Mucosa of gallbladder (tissue), 1 donor: Measurements from ENCODE around the gene ADGRL1. TPM values are rescaled to one million over a fixed set of nuclear protein-coding genes. Genes with fewer than 3 reads are reported as not detected.
"Not testable (repeated sequence)": the region's sequence is repeated elsewhere in the genome, so short reads cannot be mapped to it uniquely, and the experiment has no call there.

Experiments used
- DNase-seq: peaks from one replicate; pipeline ENCODE4 v3.0.0-alpha.2; 2020; ENCODE audit warnings: low spot score
- total RNA-seq: library from RNA; stranded (reverse); gene quantifications from one replicate; pipeline ENCODE4 v1.2.1, GENCODE V29; 2021
- donor health status: DM: no; HTN: no; CAD: no.

ADGRL1 gene
- total RNA-seq, 1 donor from 2014 or later = 33.2 TPM

- no peak for DNase-seq
Measured at GRCh38 chr19:14189415-14189814, 16.6 kb downstream of the ADGRL1 start.

DNA sequence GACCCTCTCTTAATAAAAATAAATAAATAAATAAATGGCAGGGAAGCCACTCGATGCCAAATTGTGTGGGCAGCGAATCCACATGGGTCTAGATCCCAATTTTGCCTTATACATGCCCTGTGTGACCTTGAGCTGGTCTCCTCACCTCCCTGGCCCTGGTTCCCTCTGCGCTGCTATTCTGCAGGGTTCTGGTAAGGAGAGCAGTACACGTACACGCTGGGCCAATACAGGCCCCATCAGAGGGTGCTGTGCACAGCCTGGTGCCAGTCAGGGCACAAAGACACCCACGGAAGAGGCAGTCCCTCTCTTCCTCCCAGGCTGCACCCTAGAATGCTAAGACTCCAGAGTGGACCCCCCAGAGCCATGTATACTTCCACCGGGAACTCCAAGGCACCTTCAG is 17.9 kb downstream of the ADGRL1 start:
- DNase-seq = not testable (repeated sequence)

DNA sequence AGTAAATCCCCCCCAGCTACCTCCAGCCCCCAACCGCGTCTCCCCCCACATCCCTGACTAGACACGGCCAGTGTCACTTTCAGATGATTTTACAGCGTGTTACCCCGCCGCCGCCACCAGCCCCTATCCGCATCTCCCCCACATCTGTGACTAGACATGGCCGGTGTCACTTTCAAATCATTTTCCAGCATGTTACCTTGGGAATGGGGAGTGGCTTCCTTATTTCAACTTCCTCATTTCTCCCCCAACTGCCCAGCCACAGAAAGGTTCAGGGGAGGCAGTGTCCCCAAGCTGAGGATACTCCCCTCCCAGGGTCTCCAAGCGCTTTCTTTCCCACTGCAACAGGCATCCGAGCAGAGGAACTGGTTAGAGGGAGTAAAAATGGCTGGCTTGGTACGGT is 18.4 kb downstream of the ADGRL1 start:
- no peak for DNase-seq

- DNase-seq = not testable (repeated sequence)
Measured at GRCh38 chr19:14186684-14187083, 19.3 kb downstream of the ADGRL1 start.

DNA sequence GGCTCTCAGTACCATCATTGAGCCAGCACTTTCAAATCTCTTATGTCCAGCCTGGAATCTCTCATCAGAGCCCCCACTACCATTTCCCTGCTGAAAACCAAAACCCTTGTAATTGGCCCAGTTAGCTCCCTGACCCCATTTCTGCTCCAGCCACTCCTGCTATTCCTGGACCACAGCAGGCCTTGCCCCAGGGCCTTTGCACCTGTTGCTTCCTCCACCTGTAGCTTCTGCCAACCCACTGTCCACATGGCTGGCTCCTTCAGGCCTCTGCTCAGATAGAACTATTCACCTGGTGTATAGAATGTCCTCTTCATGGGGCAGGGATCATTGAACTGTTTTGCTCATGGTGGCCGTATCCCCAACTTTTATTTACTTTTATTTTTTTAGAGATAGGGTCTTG is 20.3 kb downstream of the ADGRL1 start:
- not testable (repeated sequence) for DNase-seq

- DNase-seq = no peak
Measured at GRCh38 chr19:14185158-14185557, 20.8 kb downstream of the ADGRL1 start.

- DNase-seq = no peak
Measured at GRCh38 chr19:14183741-14184350, 22.1 kb downstream of the ADGRL1 start.

DNA sequence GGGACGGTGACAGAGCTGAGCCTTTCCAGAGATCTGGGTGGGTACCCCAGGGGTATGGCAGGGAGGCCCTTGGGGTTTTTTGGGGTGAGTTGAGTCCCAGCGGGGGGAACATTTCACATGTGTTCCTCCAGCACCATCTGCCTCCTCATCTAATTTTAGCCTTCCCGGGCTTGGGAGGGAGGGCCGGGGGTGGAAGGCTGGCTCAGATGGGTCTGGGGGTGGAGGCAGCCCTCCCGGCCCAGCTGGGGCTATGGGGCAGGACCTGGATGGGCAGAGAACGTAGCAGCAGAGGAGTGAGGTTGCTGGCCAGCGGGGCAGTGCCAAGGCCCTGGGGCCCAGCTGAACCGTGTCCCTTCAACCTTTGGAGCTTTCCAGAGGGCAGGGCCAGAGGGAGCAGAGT is 23.5 kb downstream of the ADGRL1 start:
- DNase-seq = no peak

DNA sequence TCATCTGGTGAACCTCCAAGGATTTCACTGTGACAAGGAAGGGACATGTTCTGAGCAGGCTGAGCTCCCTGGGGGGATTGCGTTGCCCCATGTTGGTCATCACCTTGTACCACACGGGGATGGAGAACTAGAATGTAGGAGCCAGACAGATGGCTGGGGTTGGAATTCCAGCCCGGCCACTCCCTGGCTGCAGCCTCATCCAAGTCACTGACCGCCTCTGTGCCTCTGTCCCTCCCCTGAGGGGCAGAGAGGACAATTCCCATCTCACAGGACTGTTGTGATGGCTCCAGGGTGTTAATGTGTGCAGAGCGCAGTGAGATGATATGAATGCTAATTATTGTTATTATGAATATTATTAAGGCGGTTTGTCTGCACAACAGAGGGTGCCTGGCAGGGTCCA is 24.1 kb downstream of the ADGRL1 start:
- DNase-seq = no peak

GRCh38 chr19:14181199-14181598 is 24.8 kb downstream of the ADGRL1 start:
- DNase-seq = not testable (repeated sequence)

DNA sequence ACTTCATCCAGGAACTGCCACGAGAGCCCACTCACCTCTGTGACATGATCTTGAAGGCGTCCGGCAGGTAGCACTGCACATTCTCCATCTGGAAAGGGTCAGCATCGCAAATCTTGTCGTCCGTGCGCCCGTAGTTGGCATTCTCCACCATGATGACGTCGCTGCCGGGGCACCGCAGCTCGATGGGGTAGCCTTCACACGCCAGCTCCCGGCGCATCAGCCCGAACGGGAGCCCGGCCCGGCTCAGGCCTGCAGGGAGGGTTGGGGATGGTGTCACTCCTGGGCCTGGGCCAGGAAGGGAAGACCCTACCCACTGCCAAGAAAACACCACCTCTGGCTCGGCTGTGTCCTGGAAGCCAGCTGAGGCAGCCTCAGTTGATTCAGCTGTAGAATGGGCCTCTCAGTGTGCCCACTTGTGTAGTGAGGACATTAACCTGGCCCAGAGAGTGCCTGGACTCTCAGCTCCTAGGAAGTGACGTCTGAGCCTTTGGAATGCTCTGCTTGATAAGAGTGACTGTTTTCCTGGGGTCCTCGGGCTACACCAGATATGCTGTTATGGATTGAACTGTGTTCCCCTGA is 28.4 kb downstream of the ADGRL1 start:
- no peak for DNase-seq

DNA sequence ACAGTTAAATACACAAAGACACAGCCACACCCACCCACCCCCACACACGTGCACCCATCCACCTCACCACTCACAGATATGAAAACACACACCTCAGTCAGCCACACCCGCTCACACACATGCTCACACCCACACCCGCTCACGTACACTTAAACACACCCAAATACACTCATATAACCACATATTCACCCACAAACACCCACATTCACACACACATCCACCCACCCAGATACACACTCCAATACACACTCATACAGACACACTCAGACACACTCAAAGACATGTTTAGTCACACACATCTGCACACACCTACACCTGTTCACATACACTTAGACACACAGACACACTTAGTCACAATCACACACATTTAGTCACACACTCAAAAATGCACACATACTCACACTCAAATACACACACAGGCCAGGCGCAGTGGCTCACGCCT is 30.6 kb downstream of the ADGRL1 start:
- no peak for DNase-seq

GRCh38 chr19:14174883-14175282 is 31.1 kb downstream of the ADGRL1 start:
- no peak for DNase-seq

- DNase-seq = no peak
Measured at GRCh38 chr19:14168993-14169392, 37.0 kb downstream of the ADGRL1 start.

DNA sequence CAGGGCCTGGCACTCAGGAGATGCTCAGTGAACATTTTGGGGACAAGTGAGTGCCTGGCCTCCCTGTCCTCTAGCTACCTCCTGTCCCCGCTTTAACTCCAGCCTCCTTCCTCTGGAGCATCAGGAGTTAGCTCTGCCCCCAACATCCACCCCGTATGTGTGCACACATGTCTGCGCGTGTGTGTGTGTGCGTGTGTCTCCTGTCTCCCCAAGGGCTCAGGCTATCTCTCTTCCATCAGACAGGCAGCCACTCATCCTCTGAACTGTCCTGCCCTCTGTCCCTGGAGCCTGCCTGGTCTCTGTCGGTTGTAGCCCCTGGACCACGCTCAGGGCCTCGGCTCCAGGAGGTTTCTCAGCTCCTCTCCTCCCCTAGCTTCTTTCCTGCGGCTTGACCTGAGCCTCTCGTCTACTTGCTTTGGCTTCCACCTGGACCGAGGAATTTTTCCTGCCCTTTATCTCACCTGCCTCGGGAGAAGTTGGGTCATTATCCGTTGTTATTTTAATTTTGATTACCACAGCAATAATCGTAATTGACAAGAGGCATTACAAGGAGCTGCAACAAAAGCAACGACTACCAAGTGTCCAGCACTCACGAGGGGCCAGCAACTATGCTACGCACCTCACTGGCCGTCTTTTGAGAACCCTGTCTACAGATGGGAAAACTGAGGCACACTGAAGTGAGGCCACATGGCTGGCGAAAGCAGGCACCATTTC is 37.6 kb downstream of the ADGRL1 start:
- no peak for DNase-seq

DNA sequence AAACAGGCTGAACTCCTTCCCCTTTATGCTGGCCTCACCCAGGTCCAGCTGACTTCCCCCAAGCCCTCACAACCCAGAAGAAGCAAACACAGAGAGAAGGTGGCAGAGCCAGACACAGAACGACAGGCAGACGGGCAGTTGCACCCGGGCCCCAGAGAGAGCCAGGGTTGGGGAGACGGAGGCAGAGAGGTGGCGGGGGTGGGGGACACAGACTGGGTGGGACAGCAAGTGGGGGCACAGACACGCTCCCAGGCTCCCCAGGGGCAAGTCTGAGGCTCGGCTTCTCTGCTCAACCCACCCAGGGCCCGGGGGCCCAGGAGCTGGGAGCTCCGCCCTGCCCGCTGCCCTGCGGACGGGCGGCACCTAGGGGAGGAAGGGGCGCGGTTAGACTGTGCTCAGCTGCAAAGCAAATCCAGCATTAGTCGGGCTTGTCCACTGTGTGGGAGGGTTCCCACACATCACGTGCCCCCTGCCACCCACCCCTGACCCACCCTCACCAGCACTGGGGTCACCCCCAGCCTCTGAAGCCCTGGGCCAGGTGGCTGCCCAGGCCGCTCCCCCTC is 38.3 kb downstream of the ADGRL1 start:
- no peak for DNase-seq

GRCh38 chr19:14166999-14167575 is 38.9 kb downstream of the ADGRL1 start:
- DNase-seq = no peak

GRCh38 chr19:14165990-14166830 is 39.8 kb downstream of the ADGRL1 start:
- DNase-seq = no peak

GRCh38 chr19:14164724-14165493 is 41.1 kb downstream of the ADGRL1 start:
- no peak for DNase-seq

DNA sequence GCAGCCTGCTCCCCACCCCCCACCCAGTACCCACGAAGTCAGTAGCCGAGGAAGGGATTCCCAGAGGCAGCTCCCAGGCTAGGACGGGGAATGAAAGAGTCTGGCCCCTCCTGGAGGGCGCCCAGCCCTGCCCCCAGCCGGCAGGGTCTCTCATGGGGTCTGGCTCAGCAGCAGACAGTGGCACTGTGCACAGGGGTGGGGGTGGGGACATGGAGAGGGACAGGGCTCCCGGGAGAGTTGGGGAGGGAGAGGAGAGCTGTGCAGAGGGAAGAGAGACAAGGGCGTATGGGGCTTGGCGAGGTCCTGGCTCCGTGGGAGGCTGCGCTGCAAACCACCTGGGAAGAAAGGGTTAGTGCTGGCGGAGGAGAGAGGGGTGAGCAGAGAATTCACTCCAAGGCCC is 41.9 kb downstream of the ADGRL1 start:
- no peak for DNase-seq

DNA sequence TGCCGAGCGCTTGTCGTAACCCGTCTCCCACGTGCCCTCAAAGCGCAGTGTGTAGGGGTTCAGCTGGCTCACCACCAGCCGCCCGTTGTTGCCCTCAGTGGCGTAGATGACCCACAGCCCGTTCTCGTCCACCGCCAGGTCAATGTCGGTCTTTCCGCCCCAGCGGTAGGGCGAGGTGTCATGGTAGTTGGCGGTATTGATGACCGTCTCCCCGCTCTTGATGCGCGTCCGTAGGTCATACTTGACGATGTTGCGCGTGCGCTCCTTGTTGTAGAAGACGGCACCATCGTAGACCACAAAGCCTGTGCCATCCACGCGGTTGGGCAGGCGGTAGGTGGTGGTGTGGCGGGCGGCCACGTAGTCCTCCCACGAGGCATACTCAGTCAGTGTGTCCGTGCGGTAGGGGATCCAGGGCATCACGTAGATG is 43.1 kb downstream of the ADGRL1 start:
- DNase-seq = no peak
